Tibial nerve (tissue), 4 donors: ENCODE data around the gene CYP46A1. TPM values are rescaled to one million over a fixed set of nuclear protein-coding genes. Genes with fewer than 3 reads are reported as not detected.

Experiments used
- DNase-seq, 2 donors: peaks; one replicate each; pipeline ENCODE4 v3.0.0-alpha.2; 2019; ENCODE audit warnings: low spot score in 2 of 2
- H3K27ac ChIP-seq, 4 donors: fragments of 200-600 bp; sonication (generic) in 3 of 4; one replicate each; pipeline ENCODE4 v1.5.1; 2017 to 2019; ENCODE audit warnings: mild to moderate bottlenecking in 1 of 4
- H3K27me3 ChIP-seq, 2 donors: fragments of 200-600 bp; sonication (generic) in 1 of 2; one replicate each; pipeline versions ENCODE4 v1.5.1 to v1.6.0; 2017 to 2019
- H3K36me3 ChIP-seq, 3 donors: fragments of 200-600 bp; sonication (generic); one replicate each; pipeline ENCODE4 v1.5.1; 2018 to 2019
- H3K4me1 ChIP-seq, 4 donors: fragments of 200-600 bp; sonication (generic) in 3 of 4; one replicate each; pipeline ENCODE4 v1.5.1; 2017 to 2019
- H3K4me3 ChIP-seq, 4 donors: fragments of 200-600 bp; sonication (generic) in 3 of 4; one replicate each; pipeline ENCODE4 v1.5.1; 2017 to 2019; ENCODE audit warnings: mild to moderate bottlenecking in 1 of 4, moderate library complexity in 1 of 4
- H3K9me3 ChIP-seq, 4 donors: fragments of 200-600 bp; sonication (generic) in 3 of 4; one replicate each; pipeline ENCODE4 v1.5.1; 2017 to 2019
- EP300 ChIP-seq, 2 donors: sonication (generic); formaldehyde crosslinking; IDR thresholded peaks; one replicate each; pipeline ENCODE4 v1.6.1; 2017; ENCODE audit warnings: antibody characterized with exemption in 2 of 2, mild to moderate bottlenecking in 1 of 2
- POLR2A ChIP-seq, 2 donors: fragments of 450-650 bp; IDR thresholded peaks; one replicate each; pipeline ENCODE4 v1.6.1; 2017; ENCODE audit warnings: antibody characterized with exemption in 2 of 2, mild to moderate bottlenecking in 2 of 2, moderate library complexity in 2 of 2
- WGBS, 2 donors: methylation state at CpG; one replicate each; pipeline ENCODE4 v1.1.5; 2018; 5-methylcytosine and 5-hydroxymethylcytosine counted together
- total RNA-seq, 4 donors: library from RNA; depleted of rRNA; stranded (reverse); fragments of >200 nt; gene quantifications; one replicate each; pipeline ENCODE4 v1.1.0, GENCODE V29; 2016
- TF ChIP-seq, protein P1 (sequence below), 5 experiments: fragments of 200-600 bp in 3 of 5; fragments of 450-650 bp in 2 of 5; sonication (generic) in 3 of 5; IDR thresholded peaks; one replicate each; pipeline ENCODE4 v1.5.1; 2016 to 2019; ENCODE audit warnings: antibody characterized with exemption in 5 of 5, mild to moderate bottlenecking in 3 of 5, moderate library complexity in 2 of 5

The CYP46A1 gene
- total RNA-seq, 4 donors from 2014 or later = 1.2 to 3.7 (median 1.4) TPM

- Histone ChIP-seq H3K9me3 (peaks cover 0 to 29% (median 7%) of the 10 kb centered on the region in 4 donors), H3K4me3 (no peak overlapping the region), H3K4me1 (no peaks in the 10 kb centered on the region), H3K27me3 (no peaks in the 10 kb centered on the region), H3K36me3 (peaks cover 0 to 12% (median 0%) of the 10 kb centered on the region in 3 donors), H3K27ac (no peak overlapping the region)
- DNase-seq = no peak
- 98 to 100% methylated on average over 1 of the region's 1 CpG for WGBS, 2 donors
- TF ChIP-seq POLR2A (IDR thresholded peaks at IDR 0.05) = no peak
- TF ChIP-seq EP300 (IDR thresholded peaks at IDR 0.05) = no peak
- TF ChIP-seq, protein P1, sequence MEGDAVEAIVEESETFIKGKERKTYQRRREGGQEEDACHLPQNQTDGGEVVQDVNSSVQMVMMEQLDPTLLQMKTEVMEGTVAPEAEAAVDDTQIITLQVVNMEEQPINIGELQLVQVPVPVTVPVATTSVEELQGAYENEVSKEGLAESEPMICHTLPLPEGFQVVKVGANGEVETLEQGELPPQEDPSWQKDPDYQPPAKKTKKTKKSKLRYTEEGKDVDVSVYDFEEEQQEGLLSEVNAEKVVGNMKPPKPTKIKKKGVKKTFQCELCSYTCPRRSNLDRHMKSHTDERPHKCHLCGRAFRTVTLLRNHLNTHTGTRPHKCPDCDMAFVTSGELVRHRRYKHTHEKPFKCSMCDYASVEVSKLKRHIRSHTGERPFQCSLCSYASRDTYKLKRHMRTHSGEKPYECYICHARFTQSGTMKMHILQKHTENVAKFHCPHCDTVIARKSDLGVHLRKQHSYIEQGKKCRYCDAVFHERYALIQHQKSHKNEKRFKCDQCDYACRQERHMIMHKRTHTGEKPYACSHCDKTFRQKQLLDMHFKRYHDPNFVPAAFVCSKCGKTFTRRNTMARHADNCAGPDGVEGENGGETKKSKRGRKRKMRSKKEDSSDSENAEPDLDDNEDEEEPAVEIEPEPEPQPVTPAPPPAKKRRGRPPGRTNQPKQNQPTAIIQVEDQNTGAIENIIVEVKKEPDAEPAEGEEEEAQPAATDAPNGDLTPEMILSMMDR (IDR thresholded peaks at IDR 0.05) = no peak
These were observed 17.2 kb downstream of the CYP46A1 start for GRCh38 chr14:99701260-99701659.

GRCh38 chr14:99702115-99702514 lies 18.0 kb downstream of the CYP46A1 start:
- DNase-seq = no peak
- TF ChIP-seq EP300 (IDR thresholded peaks at IDR 0.05) = no peak
- TF ChIP-seq, protein P1 (IDR thresholded peaks at IDR 0.05) = no peak
- no peak for TF ChIP-seq POLR2A (IDR thresholded peaks at IDR 0.05)
- H3K27ac ChIP-seq = no peak overlapping the region

GRCh38 chr14:99703381-99703780 lies 19.3 kb downstream of the CYP46A1 start:
- no peak for DNase-seq
- Histone ChIP-seq H3K27me3 (no peaks in the 10 kb centered on the region), H3K9me3 (peaks cover 0 to 30% (median 7%) of the 10 kb centered on the region in 4 donors), H3K4me1 (no peaks in the 10 kb centered on the region), H3K36me3 (peaks cover 0 to 18% (median 0%) of the 10 kb centered on the region in 3 donors), H3K4me3 (no peak overlapping the region), H3K27ac (no peak overlapping the region)
- TF ChIP-seq EP300 (IDR thresholded peaks at IDR 0.05) = no peak
- WGBS, 2 donors = 94 to 96% methylated on average over 3 of the region's 3 CpGs

More at GRCh38 chr14:99702115-99702514, 18.0 kb downstream of the CYP46A1 start:
- Histone ChIP-seq H3K4me1 (no peaks in the 10 kb centered on the region), H3K9me3 (peaks cover 0 to 29% (median 7%) of the 10 kb centered on the region in 4 donors), H3K27me3 (no peaks in the 10 kb centered on the region), H3K36me3 (peaks cover 0 to 12% (median 0%) of the 10 kb centered on the region in 3 donors), H3K4me3 (no peak overlapping the region)

DNA sequence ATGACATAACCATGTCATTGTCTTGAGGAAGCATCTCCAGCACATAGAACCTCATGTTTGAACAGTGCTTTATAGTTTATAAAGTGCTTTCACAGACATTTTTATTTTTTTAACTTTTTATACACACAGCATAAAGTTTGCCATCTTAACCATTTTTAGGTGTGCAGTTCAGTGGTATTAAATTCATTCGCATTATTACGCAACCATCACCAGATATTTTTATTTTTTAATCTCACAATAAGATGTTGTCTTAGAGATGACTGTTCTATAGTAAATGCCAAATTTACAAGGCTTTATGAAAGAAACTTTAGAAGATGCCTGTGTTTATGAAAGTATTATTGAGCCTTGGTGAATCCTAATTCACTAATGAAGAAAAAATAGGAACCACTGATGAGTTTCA lies 19.9 kb downstream of the CYP46A1 start:
- Histone ChIP-seq H3K36me3 (peaks cover 0 to 20% (median 0%) of the 10 kb centered on the region in 3 donors), H3K27ac (no peak overlapping the region), H3K4me1 (no peaks in the 10 kb centered on the region), H3K9me3 (peaks cover 0 to 35% (median 7%) of the 10 kb centered on the region in 4 donors), H3K27me3 (no peaks in the 10 kb centered on the region), H3K4me3 (no peak overlapping the region)
- no peak for DNase-seq
- TF ChIP-seq EP300 (IDR thresholded peaks at IDR 0.05) = no peak
- TF ChIP-seq, protein P1 (IDR thresholded peaks at IDR 0.05) = no peak
- no peak for TF ChIP-seq POLR2A (IDR thresholded peaks at IDR 0.05)
- 99% methylated on average over 2 of the region's 2 CpGs for WGBS, 2 donors

DNA sequence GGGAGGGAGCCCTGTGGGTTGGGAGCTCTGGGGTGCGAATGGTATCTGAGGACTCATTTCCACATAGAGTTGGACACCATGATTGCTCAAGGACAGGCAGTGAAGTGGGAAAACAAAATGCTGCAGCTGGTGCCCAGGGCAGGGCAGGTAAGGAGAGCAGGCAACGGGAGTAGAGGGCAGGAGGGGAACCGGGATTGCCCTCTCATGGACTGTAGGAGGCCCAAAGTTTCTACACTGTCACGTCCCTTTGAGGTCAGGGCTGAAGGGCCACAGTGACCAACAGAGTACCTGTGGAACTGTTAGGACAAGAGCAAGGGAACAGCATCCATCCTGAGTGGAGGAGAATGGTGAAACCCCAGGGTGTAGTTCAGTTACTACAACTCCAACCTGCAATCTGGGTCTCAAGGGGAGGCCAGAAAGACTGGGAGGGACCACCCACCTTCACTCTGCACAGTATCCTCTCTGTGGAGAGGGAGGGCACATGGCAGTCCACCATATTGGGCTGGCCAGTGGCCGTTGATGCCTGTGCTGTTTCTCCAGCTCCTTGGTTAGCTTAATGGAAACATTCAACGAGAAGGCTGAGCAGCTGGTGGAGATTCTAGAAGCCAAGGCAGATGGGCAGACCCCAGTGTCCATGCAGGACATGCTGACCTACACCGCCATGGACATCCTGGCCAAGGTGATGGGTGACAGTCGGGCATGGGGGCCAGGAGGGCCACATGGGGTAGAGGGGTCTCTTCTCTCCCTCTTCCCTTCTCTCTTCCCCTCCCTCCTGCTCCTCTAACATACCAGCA lies 22.2 kb downstream of the CYP46A1 start:
- H3K4me3 ChIP-seq = no peak overlapping the region
- peaks cover 0 to 48% (median 7%) of the 10 kb centered on the region in 4 donors for H3K9me3 ChIP-seq
- H3K27me3 ChIP-seq = no peaks in the 10 kb centered on the region
- TF ChIP-seq, protein P1 (IDR thresholded peaks at IDR 0.05) = no peak
- no peak for TF ChIP-seq POLR2A (IDR thresholded peaks at IDR 0.05)
- TF ChIP-seq EP300 (IDR thresholded peaks at IDR 0.05) = no peak
- no peak overlapping the region for H3K27ac ChIP-seq
- WGBS, 2 donors = 76% methylated on average over 7 to 8 of the region's 8 CpGs
- H3K4me1 ChIP-seq = no peaks in the 10 kb centered on the region
- DNase-seq = no peak
- peaks cover 0 to 20% (median 0%) of the 10 kb centered on the region in 3 donors for H3K36me3 ChIP-seq
